Right lobe of liver (tissue), 6 donors: ENCODE measurements around the gene PDE6D. TPM values are rescaled to one million over a fixed set of nuclear protein-coding genes. Genes with fewer than 3 reads are reported as not detected.

Source experiments
- ATAC-seq, 4 donors: fragments of 200-7000 bp; cut with Tn5 transposase; one replicate each; pipeline ENCODE4 v1.9.1; 2020; ENCODE audit warnings: mild to moderate bottlenecking in 4 of 4, moderate library complexity in 4 of 4
- DNase-seq, 3 donors: peaks; one replicate each; pipeline ENCODE4 v3.0.0-alpha.2; 2020
- H3K27ac ChIP-seq, 3 donors: fragments of 200-600 bp; one replicate each; pipeline ENCODE4 v1.8.0; 2022
- H3K27me3 ChIP-seq, 2 donors: fragments of 200-600 bp; one replicate each; pipeline ENCODE4 v1.8.0; 2022
- H3K36me3 ChIP-seq, 4 donors: fragments of 200-600 bp; sonication (generic) in 1 of 4; one replicate each; pipeline versions ENCODE4 v1.5.1 to v1.8.0; 2017 to 2022; ENCODE audit warnings: control low read depth in 1 of 4
- H3K4me1 ChIP-seq, 4 donors: fragments of 200-600 bp; sonication (generic) in 1 of 4; one replicate each; pipeline versions ENCODE4 v1.5.1 to v1.8.0; 2017 to 2022; ENCODE audit warnings: control low read depth in 1 of 4
- H3K4me3 ChIP-seq, 3 donors: fragments of 200-600 bp; one replicate each; pipeline ENCODE4 v1.8.0; 2022
- H3K9me3 ChIP-seq, 4 donors: fragments of 200-600 bp; sonication (generic) in 1 of 4; one replicate each; pipeline versions ENCODE4 v1.5.1 to v1.8.0; 2017 to 2022; ENCODE audit warnings: control low read depth in 1 of 4
- CTCF ChIP-seq, 4 donors: fragments of 200-600 bp in 3 of 4; fragments of 450-650 bp in 1 of 4; IDR thresholded peaks; one replicate each; pipeline versions ENCODE4 v1.5.1 to v1.8.0; 2016 to 2022; ENCODE audit warnings: antibody characterized with exemption in 4 of 4, mild to moderate bottlenecking in 2 of 4
- POLR2A ChIP-seq: fragments of 450-650 bp; IDR thresholded peaks from one replicate; pipeline ENCODE4 v1.6.1; 2017; ENCODE audit warnings: antibody characterized with exemption, mild to moderate bottlenecking
- WGBS: methylation state at CpG from one replicate; pipeline ENCODE4 v1.1.6; 2018; ENCODE audit warnings: low coverage, low lambda C conversion rate; ENCODE audit not compliant: insufficient coverage; ENCODE audit errors: missing lambda C conversion rate; 5-methylcytosine and 5-hydroxymethylcytosine counted together
- intact Hi-C, 2 donors: fragments of 100-400 bp; cut with DNase I; formaldehyde crosslinking; loops; one replicate each; pipeline versions ENCODE4 v1.11.2 to v1.14.1; 2022
- total RNA-seq, 6 experiments: library from RNA; depleted of rRNA in 2 of 6; stranded (reverse); fragments of >200 nt in 2 of 6; fragmentation: NEBNext Ultra II Directional in 3 of 6; extraction: Animal tissue kit (Norgen Biotek cat#: 25700) in 3 of 6; gene quantifications; one replicate each; pipeline versions ENCODE4 v1.1.0 to v1.2.4, GENCODE V29; 2016 to 2023
- donor health status: DM: no; HTN: yes; CAD: no.
- donor health status: DM: no; HTN: no; CAD: no.
- donor health status: DM: no; HTN: no; CAD: no.
- donor health status: DM: no; HTN: yes; CAD: no.
- donor health status: DM: no; HTN: yes; CAD: no.

Gene PDE6D
- total RNA-seq, 6 experiments from 2014 or later, result 7.1 to 10.4 (median 8.3) TPM

GRCh38 chr2:231737761-231738160 lies 43.3 kb downstream of the PDE6D start:
- H3K4me1 ChIP-seq, result no peaks in the 10 kb centered on the region
- ATAC-seq, result no peak

GRCh38 chr2:231732604-231733003 lies 48.5 kb downstream of the PDE6D start:
- DNase-seq, result no peak
- Histone ChIP-seq H3K4me3 (no peak overlapping the region), H3K9me3 (no peaks in the 10 kb centered on the region), H3K36me3 (peaks cover 0 to 4% (median 0%) of the 10 kb centered on the region in 4 donors), H3K27me3 (no peaks in the 10 kb centered on the region), H3K27ac (no peak overlapping the region), H3K4me1 (no peaks in the 10 kb centered on the region)
- intact Hi-C loops, result no loop called here
- TF ChIP-seq CTCF (IDR thresholded peaks at IDR 0.05) (no peak), POLR2A (no peak)
- WGBS, result 86% methylated on average over 4 of the region's 4 CpGs
- no peak for ATAC-seq

More at GRCh38 chr2:231737761-231738160, 43.3 kb downstream of the PDE6D start:
- no peak for TF ChIP-seq CTCF (IDR thresholded peaks at IDR 0.05)
- TF ChIP-seq POLR2A, result no peak
- no peak for DNase-seq
- intact Hi-C loops, result no loop called here
- no peak overlapping the region for H3K27ac ChIP-seq
- H3K27me3 ChIP-seq, result no peaks in the 10 kb centered on the region
- 90% methylated on average over 7 of the region's 7 CpGs for WGBS
- H3K4me3 ChIP-seq, result no peak overlapping the region
- no peaks in the 10 kb centered on the region for H3K9me3 ChIP-seq
- peaks cover 0 to 6% (median 0%) of the 10 kb centered on the region in 4 donors for H3K36me3 ChIP-seq

GRCh38 chr2:231727621-231728020 lies 53.5 kb downstream of the PDE6D start:
- no peaks in the 10 kb centered on the region for H3K9me3 ChIP-seq
- no peaks in the 10 kb centered on the region for H3K4me1 ChIP-seq
- H3K27ac ChIP-seq, result no peak overlapping the region
- H3K27me3 ChIP-seq, result no peaks in the 10 kb centered on the region
- H3K36me3 ChIP-seq, result no peaks in the 10 kb centered on the region
- intact Hi-C loops, result no loop called here
- no peak for TF ChIP-seq CTCF (IDR thresholded peaks at IDR 0.05)
- no peak for TF ChIP-seq POLR2A
- H3K4me3 ChIP-seq, result no peak overlapping the region
- 64% methylated on average over 4 of the region's 4 CpGs for WGBS
- no peak for DNase-seq
- ATAC-seq, result no peak

GRCh38 chr2:231726276-231726675 lies 54.8 kb downstream of the PDE6D start:
- Histone ChIP-seq H3K4me3 (no peak overlapping the region), H3K4me1 (no peaks in the 10 kb centered on the region), H3K27me3 (no peaks in the 10 kb centered on the region), H3K27ac (no peak overlapping the region), H3K9me3 (no peaks in the 10 kb centered on the region), H3K36me3 (no peaks in the 10 kb centered on the region)
- DNase-seq (no peak), ATAC-seq (peak in 1 of 4 donors; percentile 20)
- 60% methylated on average over 4 of the region's 8 CpGs for WGBS
- intact Hi-C loops, result no loop called here
- no peak for TF ChIP-seq CTCF (IDR thresholded peaks at IDR 0.05)
- TF ChIP-seq POLR2A, result no peak

- 86% methylated on average over 10 of the region's 10 CpGs for WGBS
- Histone ChIP-seq H3K4me3 (no peak overlapping the region), H3K27ac (no peak overlapping the region), H3K27me3 (no peaks in the 10 kb centered on the region), H3K36me3 (no peaks in the 10 kb centered on the region), H3K4me1 (no peaks in the 10 kb centered on the region), H3K9me3 (no peaks in the 10 kb centered on the region)
- TF ChIP-seq CTCF (IDR thresholded peaks at IDR 0.05), result no peak
- TF ChIP-seq POLR2A, result no peak
- DNase-seq, result no peak
- no peak for ATAC-seq
- intact Hi-C loops, result no loop called here
Measured at GRCh38 chr2:231725476-231725875, 55.6 kb downstream of the PDE6D start.
